ENCODE data around the gene HECTD2. TPM values are rescaled to one million over a fixed set of nuclear protein-coding genes. Genes with fewer than 3 reads are reported as not detected.

The HECTD2 gene
- polyA plus RNA-seq, 1 experiment: 13.0 TPM

DNA sequence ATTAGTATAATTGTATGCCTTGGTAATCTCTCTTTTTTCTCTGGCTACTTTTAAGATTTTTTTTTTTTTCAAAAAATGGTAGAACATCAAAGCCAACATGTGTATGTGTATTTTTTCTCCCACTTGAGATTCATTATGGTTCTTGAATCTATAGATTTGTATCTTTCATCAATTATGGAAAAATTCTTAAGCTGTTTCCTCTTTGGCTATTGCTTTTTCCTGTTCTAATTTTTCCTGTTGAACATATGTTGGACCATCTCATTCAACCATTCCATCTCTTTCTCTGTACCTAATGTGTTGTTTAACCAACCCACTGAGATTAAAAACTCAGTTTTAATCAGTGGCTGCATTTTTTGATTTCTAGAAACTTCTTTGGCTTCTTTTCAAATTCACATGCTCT is 107.2 kb downstream of the HECTD2 start:
- DNase-seq (ENCODE audit: low read depth, low spot score): no peak
- H3K27ac ChIP-seq (ENCODE audit: low read depth, low read length): no peak overlapping the region
- no peak overlapping the region for H3K4me3 ChIP-seq (ENCODE audit: low read depth, low read length)
- CTCF ChIA-PET: interaction anchor here (2.1 kb wide), 1 partner anchor 35 kb away, joined by 6 read pairs; no protein-coding TSS in a partner anchor
- TF ChIP-seq CTCF (IDR thresholded peaks at IDR 0.05; ENCODE audit: low read depth, low read length): no peak
- POLR2A ChIA-PET: no interaction called here
- no peaks in the 10 kb centered on the region for H3K9me3 ChIP-seq (ENCODE audit: control insufficient read depth, insufficient read depth, low read length)
- no peaks in the 10 kb centered on the region for H3K27me3 ChIP-seq (ENCODE audit: control insufficient read depth, insufficient read depth, low read length)

GRCh38 chr10:91519899-91520514 is 109.9 kb downstream of the HECTD2 start:
- ChIA-PET POLR2A (no interaction called here), CTCF (interaction anchor here (0.6 kb wide), 2 partner anchors 225 to 398 kb away, joined by 4 to 7 read pairs; no protein-coding TSS in a partner anchor)
- no peak for TF ChIP-seq CTCF (IDR thresholded peaks at IDR 0.05; ENCODE audit: low read depth, low read length)

GRCh38 chr10:91520661-91521060 is 110.5 kb downstream of the HECTD2 start:
- H3K9me3 ChIP-seq (ENCODE audit: control insufficient read depth, insufficient read depth, low read length): no peaks in the 10 kb centered on the region
- POLR2A ChIA-PET: no interaction called here
- DNase-seq (ENCODE audit: low read depth, low spot score): no peak
- no peaks in the 10 kb centered on the region for H3K27me3 ChIP-seq (ENCODE audit: control insufficient read depth, insufficient read depth, low read length)
- no peak overlapping the region for H3K27ac ChIP-seq (ENCODE audit: low read depth, low read length)
- CTCF ChIA-PET: interaction anchor here (0.6 kb wide), 2 partner anchors 224 to 398 kb away, joined by 4 to 7 read pairs; no protein-coding TSS in a partner anchor
- H3K4me3 ChIP-seq (ENCODE audit: low read depth, low read length): no peak overlapping the region
- TF ChIP-seq CTCF (IDR thresholded peaks at IDR 0.05; ENCODE audit: low read depth, low read length): no peak

More at GRCh38 chr10:91519899-91520514, 109.9 kb downstream of the HECTD2 start:
- no peaks in the 10 kb centered on the region for H3K9me3 ChIP-seq (ENCODE audit: control insufficient read depth, insufficient read depth, low read length)
- no peak for DNase-seq (ENCODE audit: low read depth, low spot score)
- no peaks in the 10 kb centered on the region for H3K27me3 ChIP-seq (ENCODE audit: control insufficient read depth, insufficient read depth, low read length)
- no peak overlapping the region for H3K4me3 ChIP-seq (ENCODE audit: low read depth, low read length)
- H3K27ac ChIP-seq (ENCODE audit: low read depth, low read length): no peak overlapping the region

DNA sequence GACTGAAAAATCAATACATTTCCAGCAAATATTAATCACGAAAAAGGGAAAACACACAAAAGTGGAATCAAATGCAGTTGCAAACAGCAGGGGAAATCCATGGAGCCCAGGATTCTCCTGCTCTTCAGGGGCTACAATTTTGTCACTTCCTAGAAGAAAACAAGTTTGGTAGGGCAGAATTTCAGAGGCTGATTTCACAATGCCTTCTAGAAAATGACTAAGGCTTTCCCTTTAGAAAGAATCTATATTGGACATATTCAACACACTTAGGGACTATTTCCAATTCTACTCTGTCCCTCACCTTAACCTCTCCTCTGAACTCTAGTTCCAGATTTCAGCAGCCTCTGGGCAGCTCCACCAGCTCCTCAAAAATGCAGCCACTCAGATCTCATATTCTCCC is 111.3 kb downstream of the HECTD2 start:
- ChIA-PET POLR2A (no interaction called here), CTCF (interaction anchor here (0.9 kb wide), 1 partner anchor 23 kb away, joined by 3 read pairs; no protein-coding TSS in a partner anchor)
- no peak for TF ChIP-seq CTCF (IDR thresholded peaks at IDR 0.05; ENCODE audit: low read depth, low read length)
- H3K27me3 ChIP-seq (ENCODE audit: control insufficient read depth, insufficient read depth, low read length): no peaks in the 10 kb centered on the region
- no peak overlapping the region for H3K4me3 ChIP-seq (ENCODE audit: low read depth, low read length)
- H3K27ac ChIP-seq (ENCODE audit: low read depth, low read length): no peak overlapping the region
- no peaks in the 10 kb centered on the region for H3K9me3 ChIP-seq (ENCODE audit: control insufficient read depth, insufficient read depth, low read length)
- no peak for DNase-seq (ENCODE audit: low read depth, low spot score)

DNA sequence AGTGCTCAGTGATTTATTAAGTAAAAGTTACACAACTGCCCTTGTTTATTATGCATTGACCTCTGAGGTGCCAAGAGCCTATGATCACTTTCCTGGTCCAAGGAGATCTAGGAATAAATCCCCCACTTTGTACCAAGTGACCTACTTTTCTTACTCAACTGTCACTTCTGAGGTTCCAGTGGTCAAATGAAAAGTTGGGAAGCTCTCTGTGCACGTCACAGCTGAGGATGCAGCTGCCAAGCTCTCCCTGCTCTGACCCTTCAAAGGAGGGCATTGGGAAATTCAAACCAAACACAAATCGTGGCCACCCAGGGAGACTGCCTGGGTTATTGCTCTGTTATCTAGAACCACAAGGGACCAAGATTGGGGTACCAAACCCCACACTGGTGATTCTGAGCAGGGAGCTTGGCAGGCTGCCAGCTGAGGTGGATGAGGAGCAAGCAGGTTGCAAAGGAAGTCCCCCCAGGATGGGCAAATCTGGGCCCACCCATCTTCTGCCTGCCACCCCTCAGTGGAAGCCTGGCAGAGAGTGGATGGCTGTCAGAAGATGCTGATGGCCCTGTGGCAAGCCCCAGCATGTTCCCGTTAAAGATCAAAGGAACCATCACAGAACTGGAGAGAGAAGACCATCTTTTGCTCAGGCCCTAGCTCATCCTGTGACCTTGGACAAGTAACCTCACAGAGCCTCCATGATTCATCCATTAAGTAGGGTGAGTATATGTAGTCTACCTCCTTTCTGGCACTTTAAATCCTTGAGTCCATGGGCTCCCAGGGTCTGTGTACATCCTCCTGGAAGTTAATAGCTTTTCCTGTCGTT is 116.0 kb downstream of the HECTD2 start:
- ChIA-PET CTCF (interaction anchor here (1.0 to 1.2 kb wide), 2 partner anchors 14 to 387 kb away, joined by 3 read pairs; no protein-coding TSS in a partner anchor), POLR2A (no interaction called here)
- no peak for DNase-seq (ENCODE audit: low read depth, low spot score)
- no peaks in the 10 kb centered on the region for H3K9me3 ChIP-seq (ENCODE audit: control insufficient read depth, insufficient read depth, low read length)
- no peak overlapping the region for H3K4me3 ChIP-seq (ENCODE audit: low read depth, low read length)
- H3K27me3 ChIP-seq (ENCODE audit: control insufficient read depth, insufficient read depth, low read length): peaks cover 2% of the 10 kb centered on the region
- TF ChIP-seq CTCF (IDR thresholded peaks at IDR 0.05; ENCODE audit: low read depth, low read length): no peak
- H3K27ac ChIP-seq (ENCODE audit: low read depth, low read length): no peak overlapping the region

Measured in AG04450 (cell line).